HG03378 (cell line): ENCODE measurements around the gene RALGPS1.

ENCODE experiments used
- ATAC-seq: cut with Tn5 transposase; IDR thresholded peaks from one replicate; pipeline ENCODE4 v1.9.1; 2021; ENCODE audit warnings: mild to moderate bottlenecking, moderate library complexity; ENCODE audit not compliant: unreplicated experiment

RALGPS1 gene

DNA sequence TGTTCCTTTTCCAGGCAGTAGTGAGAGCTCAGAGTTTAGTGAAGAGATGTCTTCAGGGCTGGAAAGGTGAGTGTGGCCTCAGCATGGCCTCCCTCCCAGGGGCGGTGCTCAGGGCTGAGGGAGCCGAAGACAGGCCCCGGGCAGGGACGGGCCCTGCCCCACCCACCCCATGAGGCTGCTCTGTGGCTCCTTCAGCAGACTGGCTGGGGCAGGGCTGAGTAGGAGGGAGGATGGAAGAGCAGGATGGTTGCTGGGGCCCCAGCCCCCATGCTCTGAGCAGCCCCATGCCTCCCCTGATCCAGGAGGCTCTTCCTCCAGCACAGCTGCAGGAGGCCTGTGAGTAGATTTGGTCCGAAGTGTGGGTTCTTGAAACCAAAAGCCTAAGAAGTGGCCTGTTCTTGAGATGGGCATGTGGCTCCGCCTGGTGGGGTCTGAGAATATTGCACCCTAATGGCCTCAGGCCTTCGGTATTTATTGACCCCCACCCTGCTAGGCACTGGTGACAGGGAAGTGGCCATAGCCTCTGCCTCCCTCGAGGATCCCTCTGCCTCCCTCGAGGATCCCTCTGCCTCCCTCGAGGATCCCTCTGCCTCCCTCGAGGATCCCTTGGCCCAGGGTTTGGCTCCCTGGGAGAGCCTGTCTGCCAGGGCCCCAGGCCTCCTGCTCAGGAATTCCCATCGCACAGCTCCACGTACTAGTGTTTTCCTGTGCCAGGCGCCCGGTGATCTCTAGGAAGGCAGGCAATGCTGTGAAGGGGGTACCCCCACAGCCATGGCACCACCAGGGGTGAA lies 284.6 kb downstream of the RALGPS1 start:
- ATAC-seq, result no peak

DNA sequence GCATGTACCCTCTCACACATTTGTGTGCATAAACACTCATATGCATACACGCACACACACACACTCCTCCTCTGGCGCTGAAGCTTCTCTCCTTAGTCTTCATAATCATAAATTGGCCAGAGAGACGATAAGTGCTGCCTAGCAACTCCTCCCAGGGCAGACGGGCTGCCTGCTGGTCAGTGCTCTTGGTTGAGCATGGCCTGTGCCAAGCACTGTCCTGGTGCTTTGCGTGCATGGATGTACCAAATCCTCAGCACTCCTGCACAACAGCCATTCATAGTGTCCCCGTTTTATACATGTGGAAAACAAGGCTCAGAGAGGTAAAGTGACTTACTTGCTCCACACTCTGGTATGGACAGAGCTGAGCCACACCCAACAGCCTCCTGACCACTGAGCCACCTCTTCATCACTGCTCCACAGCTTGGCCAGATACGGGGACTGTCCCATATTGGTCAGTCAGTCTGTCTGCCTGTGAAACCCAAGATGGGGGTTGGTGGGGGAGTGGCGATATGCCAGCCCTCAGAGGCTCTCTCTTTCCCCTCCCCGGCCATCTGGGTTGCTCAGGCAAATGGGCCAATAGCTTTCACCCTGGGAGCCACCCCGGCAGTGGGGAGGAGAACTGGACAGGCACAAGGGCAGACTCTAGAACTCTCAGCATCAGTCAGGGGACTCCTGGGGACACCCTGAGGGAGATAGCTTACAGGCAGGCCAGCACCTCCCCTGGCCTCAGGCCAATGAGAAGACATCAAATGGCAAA lies 285.7 kb downstream of the RALGPS1 start:
- ATAC-seq, result no peak

DNA sequence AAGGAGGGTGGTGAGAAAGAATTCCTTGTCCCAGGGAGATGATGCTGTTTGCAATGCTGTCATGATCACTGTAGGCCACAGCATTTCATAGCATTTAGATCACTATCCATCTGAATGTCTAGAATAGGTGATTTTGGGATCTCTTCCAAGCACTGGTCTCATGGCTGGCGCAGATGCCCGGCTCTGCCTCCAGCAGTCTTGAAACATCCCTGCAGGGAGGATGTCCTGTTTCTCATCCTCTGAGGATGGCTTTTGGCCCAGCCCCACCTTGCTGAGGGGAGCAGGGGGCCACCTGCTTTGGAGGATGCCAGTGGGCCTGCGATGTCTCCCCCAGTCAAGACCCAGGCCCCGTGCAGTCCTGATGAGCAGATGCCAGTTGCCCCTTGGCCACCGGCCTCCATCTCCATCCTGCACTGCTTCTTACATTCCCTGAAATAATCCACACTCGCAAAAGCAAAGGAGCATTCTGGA lies 286.5 kb downstream of the RALGPS1 start:
- ATAC-seq, result no peak

DNA sequence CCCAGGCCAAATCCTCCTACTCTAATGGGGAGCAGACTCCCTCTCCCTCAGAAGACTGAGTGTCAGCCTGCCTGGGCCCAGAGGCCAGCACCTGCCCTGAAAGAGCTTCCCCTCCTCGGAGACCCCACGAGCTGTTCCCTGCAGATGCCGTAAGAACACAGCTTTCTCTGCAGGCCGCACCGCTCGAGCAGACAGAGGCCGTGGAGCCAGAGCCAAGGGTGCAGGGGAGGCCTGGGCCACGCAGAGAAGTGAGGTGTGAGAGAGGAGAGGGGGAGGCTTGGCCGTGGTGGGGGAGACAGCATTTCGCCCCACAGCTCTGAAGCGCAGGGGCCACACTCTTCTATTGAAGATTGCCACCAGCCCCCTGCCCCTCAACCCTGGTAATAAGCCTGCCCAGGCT lies 287.1 kb downstream of the RALGPS1 start:
- ATAC-seq, result no peak

DNA sequence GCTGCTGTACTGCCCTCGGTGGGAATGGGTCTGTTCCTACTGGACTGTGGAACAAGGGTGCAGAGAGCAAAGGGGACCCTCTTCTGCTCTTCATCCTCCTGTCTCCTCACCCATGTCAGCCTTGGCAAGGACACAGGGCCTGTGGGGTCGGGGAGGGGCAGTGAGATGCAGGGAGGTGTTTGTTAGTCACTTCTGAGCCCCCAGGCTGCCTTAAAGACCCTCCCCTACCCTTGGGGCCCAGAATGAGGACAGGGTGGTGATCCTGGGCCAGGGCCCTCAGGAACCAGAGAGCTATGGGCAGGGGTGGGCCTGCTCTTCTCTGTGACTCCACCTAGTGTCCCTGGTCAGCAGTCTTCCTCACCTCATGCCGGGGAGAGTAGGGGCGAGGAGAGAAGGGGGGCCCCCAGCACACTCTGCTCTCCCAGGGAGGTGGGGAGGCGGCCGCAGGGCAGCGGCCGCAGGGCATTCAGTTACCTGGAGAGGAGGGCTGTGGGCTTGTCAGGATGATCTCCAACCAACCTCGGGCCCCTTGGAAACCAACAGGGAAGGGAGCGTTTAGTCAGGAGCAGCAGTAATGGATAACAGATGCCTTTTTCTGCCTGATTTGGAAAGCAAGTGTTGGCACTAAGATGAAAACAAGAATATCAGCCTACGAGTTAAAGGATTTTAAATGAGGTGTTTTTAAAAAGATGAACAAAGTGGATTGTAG lies 288.0 kb downstream of the RALGPS1 start:
- no peak for ATAC-seq

DNA sequence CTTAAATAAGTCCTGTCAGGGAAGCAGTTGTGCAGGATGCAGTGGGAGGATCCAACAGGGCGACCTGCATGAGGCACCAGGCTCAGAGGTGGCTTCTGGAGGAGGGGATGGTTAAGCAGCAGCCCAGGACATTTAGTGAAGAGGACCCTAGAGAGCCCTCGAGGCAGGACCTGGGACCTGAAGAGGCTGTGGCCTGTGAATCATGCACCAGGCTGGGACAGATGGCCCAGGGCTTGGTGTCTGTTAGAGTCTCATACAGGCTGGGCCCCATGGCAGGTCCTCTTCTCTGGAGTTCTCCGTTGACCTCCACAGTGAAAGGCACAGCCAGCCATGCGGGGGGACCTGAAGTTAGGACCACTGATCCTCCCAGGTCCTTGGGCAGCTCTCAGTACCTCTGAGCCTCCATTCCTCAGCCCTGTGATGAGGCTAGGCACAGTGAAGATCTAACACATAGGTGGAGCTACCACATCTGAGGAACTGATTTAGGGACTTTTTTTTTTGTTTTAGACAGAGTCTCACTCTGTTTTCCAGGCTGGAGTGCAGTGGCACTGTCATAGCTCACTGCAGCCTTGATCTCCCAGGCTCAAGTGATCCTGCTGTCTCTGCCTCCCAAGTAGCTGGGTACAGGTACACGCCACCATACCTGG lies 289.2 kb downstream of the RALGPS1 start:
- ATAC-seq, result no peak

DNA sequence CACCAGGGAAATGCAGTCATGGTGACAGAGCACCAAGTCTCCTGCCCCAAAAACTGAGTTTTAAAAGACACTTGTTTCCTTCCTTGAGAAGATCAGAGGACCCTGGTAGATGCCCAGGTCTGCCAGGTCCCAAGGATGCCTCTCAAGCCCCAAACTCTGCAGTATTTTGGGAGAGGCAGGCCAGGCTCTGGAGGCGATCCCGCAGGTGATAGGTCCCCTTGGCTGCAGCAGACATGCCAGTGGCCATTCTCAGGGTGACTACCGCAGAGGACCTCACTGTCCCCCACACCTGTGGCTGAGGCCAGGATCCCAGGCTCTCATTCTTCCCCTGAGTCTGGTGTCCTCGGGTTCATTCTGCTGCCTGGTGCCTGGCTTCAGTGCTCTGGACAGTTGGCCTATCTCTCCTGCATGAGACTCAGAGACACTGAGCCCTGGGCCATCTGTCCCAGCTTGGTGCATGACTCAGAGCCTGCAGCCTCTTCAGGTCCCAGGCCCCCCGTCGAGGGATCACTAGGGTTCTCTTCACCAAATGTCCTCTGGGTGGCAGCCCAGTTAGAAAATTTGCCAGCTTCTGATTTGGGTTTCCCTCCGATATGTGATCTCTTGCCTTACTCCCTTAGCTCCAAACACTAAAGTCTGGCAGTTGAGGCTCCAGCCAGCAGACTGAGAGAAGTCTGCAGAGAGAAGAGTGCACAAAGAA lies 290.3 kb downstream of the RALGPS1 start:
- no peak for ATAC-seq

DNA sequence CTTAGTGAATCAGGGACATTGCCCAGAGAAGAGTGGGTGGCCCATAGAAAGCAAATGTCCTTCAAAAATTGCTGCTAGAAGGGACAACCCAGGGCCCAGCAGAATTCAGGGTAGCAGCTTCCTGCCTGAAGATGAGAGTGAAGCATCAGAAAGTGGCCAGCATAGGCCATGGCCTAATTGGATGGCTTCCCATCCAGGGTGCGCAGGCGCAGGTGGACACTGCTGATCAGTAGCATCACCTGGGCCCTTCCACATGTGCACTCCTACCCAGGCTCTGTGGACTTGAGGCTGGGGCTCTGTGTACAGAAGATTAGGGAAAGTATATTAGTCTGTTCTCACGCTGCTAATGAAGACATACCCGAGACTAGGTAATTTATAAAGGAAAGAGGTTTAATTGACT lies 291.4 kb downstream of the RALGPS1 start:
- no peak for ATAC-seq

DNA sequence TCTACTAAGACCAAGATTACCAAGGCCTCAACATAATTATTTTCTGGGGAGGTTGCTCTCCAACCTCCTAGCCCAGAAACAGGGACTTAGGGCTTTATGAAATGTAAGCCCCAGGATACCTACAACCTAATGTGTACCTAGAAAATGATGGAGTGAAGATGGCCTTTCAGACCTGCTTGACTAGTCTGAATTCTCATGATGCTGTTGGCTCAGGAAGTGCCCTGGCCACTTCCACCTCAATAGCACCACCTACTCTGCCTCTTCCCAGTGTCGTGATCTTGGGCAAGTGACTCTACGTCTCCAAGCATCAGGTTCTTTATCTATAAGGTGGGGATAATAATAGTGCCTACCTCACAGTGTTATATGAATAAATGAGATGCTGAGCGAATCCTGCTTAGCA lies 292.1 kb downstream of the RALGPS1 start:
- no peak for ATAC-seq

DNA sequence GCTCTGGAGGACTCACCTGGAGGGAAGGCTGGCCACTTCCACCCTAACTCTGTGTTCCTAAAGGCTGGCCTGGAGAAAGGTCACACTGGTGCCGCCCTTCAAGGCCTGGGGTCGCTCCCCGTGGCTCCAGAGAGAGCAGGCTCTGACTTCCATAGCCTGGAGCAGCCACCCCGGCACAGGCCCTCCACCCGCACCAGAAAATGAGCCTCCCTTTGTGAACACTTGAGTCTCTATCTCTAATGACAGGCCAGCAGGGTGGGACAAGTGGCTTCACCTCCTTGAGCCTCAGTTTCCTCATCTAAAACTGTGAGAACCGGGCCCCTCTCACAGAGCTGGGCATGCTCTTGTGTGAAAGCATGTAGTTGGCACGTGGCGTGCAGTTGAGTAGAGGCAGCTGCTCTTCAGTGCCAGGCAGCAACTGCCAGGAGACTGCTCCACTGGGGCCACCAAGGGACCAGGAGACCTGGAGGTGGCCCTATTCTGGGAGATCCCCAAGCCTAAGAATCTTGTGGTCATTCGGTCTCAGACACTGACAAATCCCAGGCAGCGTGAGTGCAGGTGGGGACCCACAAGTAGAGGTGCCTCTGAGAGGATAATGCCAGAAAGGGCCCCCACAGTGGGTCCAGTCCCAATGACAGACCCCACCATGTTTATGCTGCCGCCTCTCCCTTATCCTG lies 293.3 kb downstream of the RALGPS1 start:
- ATAC-seq, result no peak

DNA sequence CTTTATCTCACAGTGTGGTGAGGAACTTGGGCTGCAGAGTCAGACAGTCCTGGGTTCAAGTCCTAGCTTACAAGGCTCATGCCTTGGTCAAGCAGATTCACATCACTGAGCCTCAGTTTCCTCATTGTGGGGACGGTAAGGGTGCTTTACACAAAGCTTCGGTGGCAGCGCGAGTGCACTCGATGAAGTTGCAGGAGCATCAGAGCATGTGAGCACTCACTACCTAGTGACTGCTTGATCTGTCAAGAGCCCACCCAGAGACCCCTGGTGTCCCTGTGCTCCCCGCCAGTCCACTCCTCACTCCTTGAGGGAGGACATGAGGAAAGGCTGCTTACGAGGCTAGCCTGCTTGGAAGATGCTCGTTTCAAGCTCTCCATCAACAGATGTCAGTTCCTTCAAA lies 293.8 kb downstream of the RALGPS1 start:
- ATAC-seq, result no peak

DNA sequence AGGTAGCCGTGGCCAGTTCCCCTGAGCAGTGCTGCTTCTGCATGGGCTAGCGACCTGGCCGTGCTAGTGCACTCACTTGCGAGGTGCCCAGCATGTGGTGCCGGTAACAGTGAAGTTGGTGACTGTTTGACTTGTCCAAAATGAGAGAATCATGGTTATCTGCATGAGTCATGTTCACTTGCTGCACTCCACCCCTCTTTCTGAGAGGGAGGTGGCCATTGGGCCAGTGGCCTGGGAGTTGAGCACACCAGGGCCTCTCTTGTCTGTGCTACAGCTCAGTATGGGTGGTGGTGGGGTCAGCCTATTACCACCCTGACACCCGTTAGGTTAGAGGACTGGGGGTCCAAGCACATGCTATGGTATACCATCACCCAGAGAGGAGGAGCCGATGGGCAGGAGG lies 294.6 kb downstream of the RALGPS1 start:
- ATAC-seq, result no peak

DNA sequence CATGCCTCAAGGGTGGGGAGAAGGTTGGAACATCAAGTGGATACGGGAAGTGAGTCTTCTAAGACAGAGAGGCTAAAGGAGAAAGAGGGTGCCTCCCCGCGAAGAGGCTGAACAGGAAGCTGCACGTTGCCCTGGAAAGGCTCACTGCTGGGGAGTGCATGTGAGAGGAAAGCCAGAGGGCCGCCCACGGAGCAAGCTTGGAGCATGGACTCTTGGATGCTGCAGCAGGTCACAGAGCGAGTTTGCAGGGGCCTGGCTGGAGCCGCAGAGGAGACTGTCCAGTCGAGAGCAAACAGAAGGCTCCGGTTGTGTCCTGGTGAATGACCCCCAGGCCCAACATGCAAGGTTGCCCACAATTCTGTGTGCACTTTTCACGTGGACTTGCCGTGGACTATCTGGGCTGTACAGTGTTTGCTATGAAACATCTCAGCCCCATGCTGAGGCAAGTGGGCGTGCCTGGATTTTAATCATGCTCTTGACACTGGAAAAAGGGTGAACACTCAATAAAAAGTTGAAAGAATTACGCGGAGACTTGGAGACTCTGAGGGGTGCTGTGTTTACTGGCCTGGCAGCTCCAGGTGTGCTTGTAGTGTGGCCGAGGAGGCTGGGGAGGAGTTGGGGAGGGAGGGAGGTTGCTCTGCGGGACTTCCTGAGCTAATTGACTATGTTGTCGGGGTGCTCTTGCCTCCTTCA lies 295.5 kb downstream of the RALGPS1 start:
- ATAC-seq, result no peak

DNA sequence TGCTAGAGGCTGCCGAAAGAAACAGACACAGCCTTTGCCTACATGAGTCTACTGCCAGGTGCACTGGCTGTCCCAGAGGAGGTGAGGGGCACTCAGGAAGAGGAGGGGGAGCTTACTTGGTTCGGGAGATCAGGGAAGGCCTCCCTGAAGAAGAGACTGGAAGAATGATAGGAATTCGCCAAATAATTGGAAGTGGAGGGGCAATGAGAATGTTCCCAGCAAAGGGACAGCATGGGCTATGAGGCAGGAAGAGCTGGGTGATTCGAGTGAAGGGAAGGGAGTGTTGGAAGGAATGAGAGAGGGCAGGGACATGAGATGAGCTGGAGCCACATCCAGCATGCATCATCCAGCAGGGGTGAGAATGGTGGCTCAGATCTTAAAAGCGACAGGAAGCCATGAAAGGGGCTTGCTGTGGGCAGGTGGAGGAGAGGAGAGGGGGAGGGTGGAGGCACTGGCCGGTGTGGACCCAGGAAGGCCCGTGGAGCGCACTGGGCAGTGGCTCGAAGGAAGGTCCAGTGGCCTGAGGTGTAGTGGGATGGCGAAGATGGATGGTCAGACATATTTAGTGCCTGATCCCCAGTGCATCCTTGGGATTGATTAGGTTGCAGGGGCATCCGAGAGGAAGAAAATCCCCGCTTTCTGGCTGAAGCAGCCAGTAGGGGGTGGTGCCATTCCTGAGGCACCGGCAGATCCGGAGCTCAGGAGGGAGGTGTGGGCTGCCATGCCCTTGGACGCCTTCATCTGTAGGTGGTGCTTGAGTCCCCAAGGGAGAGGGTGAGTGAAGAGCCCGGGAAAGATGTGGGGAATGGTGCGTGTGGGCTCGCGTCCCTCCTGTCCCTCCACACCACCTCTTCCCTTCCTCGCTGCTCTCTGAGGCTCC lies 296.5 kb downstream of the RALGPS1 start:
- ATAC-seq, result no peak

DNA sequence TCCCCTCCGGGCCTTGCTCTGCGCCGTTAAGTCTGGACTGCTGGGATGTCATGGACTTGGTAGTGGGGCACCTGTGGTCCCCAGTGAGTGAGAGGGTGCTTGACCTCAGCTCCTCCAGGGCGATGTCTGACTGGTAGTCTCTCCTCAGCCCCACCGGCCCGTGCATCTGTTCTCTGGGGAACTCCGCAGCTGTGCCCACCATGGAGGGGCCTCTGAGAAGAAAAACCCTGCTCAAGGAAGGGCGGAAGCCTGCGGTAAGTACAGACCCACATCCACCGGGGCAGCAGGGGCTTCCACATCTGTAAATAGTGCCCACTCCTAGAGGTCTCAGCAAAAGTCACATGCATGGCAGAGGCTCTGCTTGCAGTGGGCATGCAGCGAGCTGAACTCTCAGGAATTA lies 297.4 kb downstream of the RALGPS1 start:
- ATAC-seq, result no peak

DNA sequence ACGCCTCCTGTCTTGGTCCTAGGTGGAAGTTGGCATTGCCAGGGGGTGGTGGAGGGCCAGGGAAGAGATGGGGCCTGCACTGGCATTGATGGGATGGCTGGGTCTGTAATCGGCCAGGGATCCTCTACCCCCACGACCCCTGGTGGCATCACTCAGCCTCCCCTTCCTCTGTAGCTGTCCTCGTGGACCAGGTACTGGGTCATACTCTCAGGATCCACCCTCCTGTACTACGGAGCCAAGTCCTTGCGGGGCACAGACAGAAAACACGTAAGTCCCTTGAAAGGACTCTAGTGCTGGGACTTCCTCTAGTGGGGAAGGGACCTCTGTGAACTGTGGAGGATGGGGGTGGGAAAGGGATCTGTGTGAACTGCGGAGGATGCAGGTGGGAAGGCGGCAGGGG lies 297.9 kb downstream of the RALGPS1 start:
- ATAC-seq, result no peak

DNA sequence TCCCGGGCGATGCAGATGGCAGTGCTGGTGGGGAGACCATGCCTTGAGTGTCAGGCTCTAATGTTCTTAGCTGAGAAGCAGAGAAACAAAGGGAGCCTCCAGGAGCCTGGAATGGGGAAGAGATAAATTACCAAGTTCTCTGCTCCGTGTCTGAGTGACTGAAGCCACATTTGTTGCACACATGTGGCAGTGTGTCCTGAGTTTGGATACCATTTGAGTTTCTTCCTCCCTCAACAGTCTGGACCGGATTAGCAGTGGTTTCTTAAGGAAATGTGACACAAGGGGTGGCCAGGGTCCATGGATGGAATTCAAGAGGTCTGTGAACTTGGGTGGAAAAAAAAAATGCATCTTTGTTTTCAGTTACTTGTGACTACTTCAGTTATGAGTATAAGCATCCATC lies 299.3 kb downstream of the RALGPS1 start:
- ATAC-seq, result no peak
